ENCODE results near the gene ATXN1.

GRCh38 chr6:16694781-16695578 lies 66.3 kb downstream of the ATXN1 start:
- TF ChIP-seq CTCF (IDR thresholded peaks at IDR 0.05; ENCODE audit: insufficient read depth, low read length, poor library complexity, severe bottlenecking) (no peak), EZH2phosphoT487 (conservative IDR thresholded peaks at IDR 0.05; ENCODE audit: low read length) (no peak)
